ENCODE results near the gene ILRUN.
"Not testable (repeated sequence)": the region's sequence is repeated elsewhere in the genome, so short reads cannot be mapped to it uniquely, and the experiment has no call there.

Gene ILRUN

GRCh38 chr6:34671801-34672656 lies 24.5 kb downstream of the ILRUN start:
- DNase-seq (ENCODE audit: low read depth), result peak; percentile 60
- no peak overlapping the region for H3K4me3 ChIP-seq (ENCODE audit: low read depth, low read length)
- TF ChIP-seq CTCF (IDR thresholded peaks at IDR 0.05; ENCODE audit: low read depth, low read length) (no peak), POLR2A (IDR thresholded peaks at IDR 0.05; ENCODE audit: extremely low read depth, insufficient read length) (no peak), MYC (IDR thresholded peaks at IDR 0.05; ENCODE audit: low read depth, low read length) (no peak), MAX (IDR thresholded peaks at IDR 0.05; ENCODE audit: low read depth, low read length) (no peak)

- H3K4me3 ChIP-seq (ENCODE audit: low read depth, low read length), result no peak overlapping the region
- no peak for DNase-seq (ENCODE audit: low read depth)
- TF ChIP-seq CTCF (IDR thresholded peaks at IDR 0.05; ENCODE audit: low read depth, low read length), result no peak
These were observed 25.2 kb downstream of the ILRUN start for GRCh38 chr6:34671367-34671766.

GRCh38 chr6:34668799-34669198 lies 27.8 kb downstream of the ILRUN start:
- DNase-seq (ENCODE audit: low read depth); H3K4me3 ChIP-seq (ENCODE audit: low read depth, low read length): not testable (repeated sequence)

- H3K4me3 ChIP-seq (ENCODE audit: low read depth, low read length), result no peak overlapping the region
- TF ChIP-seq CTCF (IDR thresholded peaks at IDR 0.05; ENCODE audit: low read depth, low read length) (no peak), MYC (IDR thresholded peaks at IDR 0.05; ENCODE audit: low read depth, low read length) (no peak), MAX (IDR thresholded peaks at IDR 0.05; ENCODE audit: low read depth, low read length) (no peak), POLR2A (IDR thresholded peaks at IDR 0.05; ENCODE audit: extremely low read depth, insufficient read length) (no peak)
- no peak for DNase-seq (ENCODE audit: low read depth)
These were observed 28.9 kb downstream of the ILRUN start for GRCh38 chr6:34667481-34668238.

GRCh38 chr6:34665019-34665418 lies 31.5 kb downstream of the ILRUN start:
- no peak for TF ChIP-seq MAX (IDR thresholded peaks at IDR 0.05; ENCODE audit: low read depth, low read length)
- TF ChIP-seq MYC (IDR thresholded peaks at IDR 0.05; ENCODE audit: low read depth, low read length), result no peak
- no peak for TF ChIP-seq CTCF (IDR thresholded peaks at IDR 0.05; ENCODE audit: low read depth, low read length)
- no peak for TF ChIP-seq POLR2A (IDR thresholded peaks at IDR 0.05; ENCODE audit: extremely low read depth, insufficient read length)
- no peak for DNase-seq (ENCODE audit: low read depth)
- peak overlapping the region; percentile 33 for H3K4me3 ChIP-seq (ENCODE audit: low read depth, low read length)

GRCh38 chr6:34664256-34664971 lies 32.2 kb downstream of the ILRUN start:
- TF ChIP-seq MYC (IDR thresholded peaks at IDR 0.05; ENCODE audit: low read depth, low read length) (peak; percentile 57), MAX (IDR thresholded peaks at IDR 0.05; ENCODE audit: low read depth, low read length) (0 out of 2 replicates have a peak, but pooled peaks have one; percentile 35), POLR2A (IDR thresholded peaks at IDR 0.05; ENCODE audit: extremely low read depth, insufficient read length) (no peak)
- peak overlapping the region; percentile 33 for H3K4me3 ChIP-seq (ENCODE audit: low read depth, low read length)
- peak; percentile 77 for DNase-seq (ENCODE audit: low read depth)

Measured in NB4 (cell line).